Measurements from ENCODE around the gene EP400. TPM values are rescaled to one million over a fixed set of nuclear protein-coding genes. Genes with fewer than 3 reads are reported as not detected.
"Not testable (repeated sequence)": the region's sequence is repeated elsewhere in the genome, so short reads cannot be mapped to it uniquely, and the experiment has no call there.

Gene EP400
- total and polyA plus RNA-seq, 2 of the 13 experiments (the other 11 are each of a cell fraction or from before 2014, with no cell fraction given), result 4.9 to 5.0 TPM

DNA sequence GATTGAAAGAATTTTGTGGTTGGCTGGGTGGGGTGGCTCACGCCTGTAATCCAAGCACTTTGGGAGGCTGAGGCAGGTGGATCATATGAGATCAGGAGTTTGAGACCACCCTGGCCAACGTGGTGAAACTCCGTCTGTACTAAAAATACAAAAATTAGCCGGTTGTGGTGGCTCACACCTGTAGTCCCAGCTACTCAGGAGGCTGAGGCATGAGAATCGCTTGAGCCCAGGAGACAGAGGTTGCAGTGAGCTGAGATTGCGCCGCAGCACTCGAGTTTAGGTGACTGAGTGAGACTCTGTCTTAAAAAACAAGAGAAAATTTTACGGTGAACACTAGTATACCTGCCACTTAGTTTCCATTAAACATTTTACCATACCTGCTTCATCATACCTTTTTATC lies 4.1 kb downstream of the EP400 start:
- H3K27me3 ChIP-seq (ENCODE audit: control insufficient read depth in 1 of 2, insufficient read depth in 2 of 2, low read length in 2 of 2); in situ Hi-C loops (cut with HindIII; ENCODE audit: extremely low pct_ligation_motif_present, low pct_unique_long_range_greater_than_20kb); ATAC-seq: not testable (repeated sequence)

DNA sequence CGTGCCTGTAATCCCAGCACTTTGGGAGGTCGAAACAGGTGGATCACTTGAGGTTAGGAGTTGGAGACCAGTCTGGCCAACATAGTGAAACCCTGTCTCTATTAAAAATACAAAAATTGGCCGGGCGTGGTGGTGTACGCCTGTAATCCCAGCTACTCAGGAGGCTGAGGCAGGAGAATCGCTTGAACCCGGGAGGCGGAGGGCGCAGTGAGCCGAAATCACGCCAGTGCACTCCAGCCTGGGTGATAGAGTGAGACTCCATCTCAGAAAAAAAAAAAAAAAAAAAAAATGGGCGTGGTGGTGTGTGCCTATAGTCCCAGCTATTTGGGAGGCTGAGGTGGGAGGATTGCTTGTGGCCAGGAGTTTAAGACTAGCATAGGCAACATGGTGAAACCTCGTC lies 4.7 kb downstream of the EP400 start:
- in situ Hi-C loops (cut with HindIII; ENCODE audit: extremely low pct_ligation_motif_present, low pct_unique_long_range_greater_than_20kb); H3K9me3 ChIP-seq (ENCODE audit: low read length); FAIRE-seq; H2AFZ ChIP-seq (ENCODE audit: low read length); CTCF ChIA-PET (ENCODE audit: low intra/inter-chr PET ratio, low total read pairs); H3K4me3 ChIP-seq (replicated peaks in 1 of 3; ENCODE audit: insufficient read depth in 1 of 3, low read depth in 2 of 3, low read length in 3 of 3); DNase-seq (ENCODE audit: low spot score); H3K27ac ChIP-seq (ENCODE audit: extremely low read length, insufficient read depth, low read length); ATAC-seq; H3K9ac ChIP-seq (ENCODE audit: insufficient read depth, low read depth, low read length); BruUV-seq (replicated peaks); intact Hi-C loops (cut with micrococcal nuclease; ENCODE audit: unreplicated experiment); H3K36me3 ChIP-seq (replicated peaks in 1 of 2; ENCODE audit: control insufficient read depth in 1 of 2, insufficient read depth in 2 of 2, low read length in 2 of 2); POLR2A ChIA-PET; H3K27me3 ChIP-seq (ENCODE audit: control insufficient read depth in 1 of 2, insufficient read depth in 2 of 2, low read length in 2 of 2); H3K4me2 ChIP-seq (ENCODE audit: low read depth, low read length): not testable (repeated sequence)
- Histone ChIP-seq H3K79me2 (ENCODE audit: insufficient read depth, low read length) (peaks cover 77% of the 10 kb centered on the region), H3K4me1 (ENCODE audit: insufficient read depth, low read length) (peaks cover 47% of the 10 kb centered on the region), H4K20me1 (ENCODE audit: insufficient read depth, low read length) (peaks cover 15% of the 10 kb centered on the region; the same call in 1 of the 2 replicates)
- 95% methylated on average over 13 of the region's 13 CpGs for WGBS (ENCODE audit: low lambda C conversion rate)

More for the DNA sequence above, 4.1 kb downstream of the EP400 start:
- H3K36me3 ChIP-seq (replicated peaks in 1 of 2; ENCODE audit: control insufficient read depth in 1 of 2, insufficient read depth in 2 of 2, low read length in 2 of 2); BruUV-seq (replicated peaks); intact Hi-C loops (cut with micrococcal nuclease; ENCODE audit: unreplicated experiment); H3K4me2 ChIP-seq (ENCODE audit: low read depth, low read length); CTCF ChIA-PET (ENCODE audit: low intra/inter-chr PET ratio, low total read pairs); H3K27ac ChIP-seq (ENCODE audit: extremely low read length, insufficient read depth, low read length); DNase-seq (ENCODE audit: low spot score); H3K4me3 ChIP-seq (replicated peaks in 1 of 3; ENCODE audit: insufficient read depth in 1 of 3, low read depth in 2 of 3, low read length in 3 of 3); POLR2A ChIA-PET; FAIRE-seq; H3K9ac ChIP-seq (ENCODE audit: insufficient read depth, low read depth, low read length); H3K9me3 ChIP-seq (ENCODE audit: low read length); H2AFZ ChIP-seq (ENCODE audit: low read length): not testable (repeated sequence)
- H3K4me1 ChIP-seq (ENCODE audit: insufficient read depth, low read length), result peaks cover 46% of the 10 kb centered on the region
- peaks cover 71% of the 10 kb centered on the region for H3K79me2 ChIP-seq (ENCODE audit: insufficient read depth, low read length)
- 92% methylated on average over 9 of the region's 9 CpGs for WGBS (ENCODE audit: low lambda C conversion rate)
- H4K20me1 ChIP-seq (ENCODE audit: insufficient read depth, low read length), result peaks cover 15% of the 10 kb centered on the region; the same call in 1 of the 2 replicates

- TF ChIP-seq CEBPB (IDR thresholded peaks at IDR 0.05; ENCODE audit: borderline replicate concordance, low read depth, low read length), result no peak
- TF ChIP-seq KLF13 (CRISPR knock-in tag; IDR thresholded peaks at IDR 0.05), result no peak
- TF ChIP-seq, protein P1, sequence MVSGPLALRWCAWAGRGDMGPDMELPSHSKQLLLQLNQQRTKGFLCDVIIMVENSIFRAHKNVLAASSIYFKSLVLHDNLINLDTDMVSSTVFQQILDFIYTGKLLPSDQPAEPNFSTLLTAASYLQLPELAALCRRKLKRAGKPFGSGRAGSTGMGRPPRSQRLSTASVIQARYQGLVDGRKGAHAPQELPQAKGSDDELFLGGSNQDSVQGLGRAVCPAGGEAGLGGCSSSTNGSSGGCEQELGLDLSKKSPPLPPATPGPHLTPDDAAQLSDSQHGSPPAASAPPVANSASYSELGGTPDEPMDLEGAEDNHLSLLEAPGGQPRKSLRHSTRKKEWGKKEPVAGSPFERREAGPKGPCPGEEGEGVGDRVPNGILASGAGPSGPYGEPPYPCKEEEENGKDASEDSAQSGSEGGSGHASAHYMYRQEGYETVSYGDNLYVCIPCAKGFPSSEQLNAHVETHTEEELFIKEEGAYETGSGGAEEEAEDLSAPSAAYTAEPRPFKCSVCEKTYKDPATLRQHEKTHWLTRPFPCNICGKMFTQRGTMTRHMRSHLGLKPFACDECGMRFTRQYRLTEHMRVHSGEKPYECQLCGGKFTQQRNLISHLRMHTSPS (CRISPR knock-in tag; IDR thresholded peaks at IDR 0.05; ENCODE audit: low read depth), result no peak
- ChIA-PET CTCF (ENCODE audit: low intra/inter-chr PET ratio, low total read pairs) (no interaction called here), POLR2A (no interaction called here)
- Histone ChIP-seq H3K36me3 (replicated peaks in 1 of 2; ENCODE audit: control insufficient read depth in 1 of 2, insufficient read depth in 2 of 2, low read length in 2 of 2) (peaks cover 3 to 17% of the 10 kb centered on the region in 2 experiments), H3K4me3 (replicated peaks in 1 of 3; ENCODE audit: insufficient read depth in 1 of 3, low read depth in 2 of 3, low read length in 3 of 3) (no peak overlapping the region), H3K4me2 (ENCODE audit: low read depth, low read length) (no peak overlapping the region), H4K20me1 (ENCODE audit: insufficient read depth, low read length) (peaks cover 15% of the 10 kb centered on the region; the same call in 1 of the 2 replicates), H3K79me2 (ENCODE audit: insufficient read depth, low read length) (peaks cover 63% of the 10 kb centered on the region), H3K27me3 (ENCODE audit: control insufficient read depth in 1 of 2, insufficient read depth in 2 of 2, low read length in 2 of 2) (no peaks in the 10 kb centered on the region), H2AFZ (ENCODE audit: low read length) (no peak overlapping the region), H3K9ac (ENCODE audit: insufficient read depth, low read depth, low read length) (no peak overlapping the region), H3K9me3 (ENCODE audit: low read length) (no peaks in the 10 kb centered on the region), H3K4me1 (ENCODE audit: insufficient read depth, low read length) (peaks cover 40% of the 10 kb centered on the region), H3K27ac (ENCODE audit: extremely low read length, insufficient read depth, low read length) (no peak overlapping the region)
- 81% methylated on average over 2 of the region's 4 CpGs for WGBS (ENCODE audit: low lambda C conversion rate)
- intact Hi-C loops (cut with micrococcal nuclease; ENCODE audit: unreplicated experiment), result no loop called here
- ATAC-seq (peak; percentile 12; the same call in 1 of the 3 replicates), DNase-seq (ENCODE audit: low spot score) (no peak), FAIRE-seq (no peak)
- BruUV-seq (replicated peaks), result no TSS peak
- in situ Hi-C loops (cut with HindIII; ENCODE audit: extremely low pct_ligation_motif_present, low pct_unique_long_range_greater_than_20kb), result no loop called here
Measured at GRCh38 chr12:131959116-131959515, 9.4 kb downstream of the EP400 start.
